RCC 7860 (cell line): ENCODE data around the gene LDB2.
"Not testable (repeated sequence)": the region's sequence is repeated elsewhere in the genome, so short reads cannot be mapped to it uniquely, and the experiment has no call there.

Source experiments
- DNase-seq: peaks from one replicate; pipeline ENCODE4 v3.0.0-alpha.2; 2015; ENCODE audit warnings: low spot score
- FAIRE-seq: peaks from 2 replicates; lab custom pipeline; 2012; peaks lifted over from hg19 to GRCh38; lab: Jason Lieb, UNC

LDB2 gene

GRCh38 chr4:16897991-16898827 lies at the start of gene LDB2:
Gene LDB2 (minus strand): TSS chr4:16898645.
- no peak for DNase-seq

GRCh38 chr4:16942491-16942890 lies 44.0 kb upstream of the LDB2 start:
- DNase-seq (no peak), FAIRE-seq (no peak)

More at GRCh38 chr4:16897991-16898827, at the start of gene LDB2:
- no peak for FAIRE-seq

GRCh38 chr4:16939178-16939577 lies 40.7 kb upstream of the LDB2 start:
- no peak for DNase-seq
- no peak for FAIRE-seq

- no peak for DNase-seq
- no peak for FAIRE-seq
Measured at GRCh38 chr4:16938512-16939040, 40.1 kb upstream of the LDB2 start.

GRCh38 chr4:16931339-16932305 lies 33.2 kb upstream of the LDB2 start:
- DNase-seq: no peak
- FAIRE-seq: no peak

GRCh38 chr4:16926214-16926613 lies 27.8 kb upstream of the LDB2 start:
- DNase-seq (no peak), FAIRE-seq (no peak)

- FAIRE-seq, DNase-seq: not testable (repeated sequence)
Measured at GRCh38 chr4:16918716-16919115, 20.3 kb upstream of the LDB2 start.

- peak; percentile 52 for DNase-seq
- no peak for FAIRE-seq
Measured at GRCh38 chr4:16916719-16917337, 18.4 kb upstream of the LDB2 start.

GRCh38 chr4:16916031-16916430 lies 17.6 kb upstream of the LDB2 start:
- DNase-seq (no peak), FAIRE-seq (no peak)

GRCh38 chr4:16914208-16914607 lies 15.8 kb upstream of the LDB2 start:
- DNase-seq: no peak
- FAIRE-seq: no peak

- DNase-seq (no peak), FAIRE-seq (no peak)
Measured at GRCh38 chr4:16912896-16913295, 14.5 kb upstream of the LDB2 start.

- FAIRE-seq (no peak), DNase-seq (no peak)
Measured at GRCh38 chr4:16909281-16909680, 10.8 kb upstream of the LDB2 start.

- FAIRE-seq (no peak), DNase-seq (no peak)
Measured at GRCh38 chr4:16908377-16909021, 10.1 kb upstream of the LDB2 start.

GRCh38 chr4:16900325-16900724 lies 1.9 kb upstream of the LDB2 start:
- FAIRE-seq: no peak
- no peak for DNase-seq

- FAIRE-seq: no peak
Measured at GRCh38 chr4:16896881-16897750, 1.3 kb downstream of the LDB2 start.

GRCh38 chr4:16894406-16894805 lies 4.0 kb downstream of the LDB2 start:
- DNase-seq: no peak
- no peak for FAIRE-seq

More at GRCh38 chr4:16896881-16897750, 1.3 kb downstream of the LDB2 start:
- no peak for DNase-seq

- no peak for FAIRE-seq
Measured at GRCh38 chr4:16893141-16893651, 5.2 kb downstream of the LDB2 start.

GRCh38 chr4:16890651-16891050 lies 7.8 kb downstream of the LDB2 start:
- FAIRE-seq (no peak), DNase-seq (no peak)

More at GRCh38 chr4:16893141-16893651, 5.2 kb downstream of the LDB2 start:
- DNase-seq: no peak

- FAIRE-seq (no peak), DNase-seq (no peak)
Measured at GRCh38 chr4:16889945-16890344, 8.5 kb downstream of the LDB2 start.
